HEK293 (cell line): ENCODE results near the gene PSMC5.

ENCODE experiments used
- GFI1B ChIP-seq: fragments of 450-650 bp; formaldehyde crosslinking; IDR thresholded peaks from 2 replicates; pipeline ENCODE4 v1.5.1; 2016; ENCODE audit warnings: missing biosample characterization, missing genetic modification characterization
- HOXA7 ChIP-seq: sonication (generic); formaldehyde crosslinking; IDR thresholded peaks from 2 replicates; pipeline ENCODE4 v1.8.1; 2022; ENCODE audit warnings: missing genetic modification reagents, borderline replicate concordance
- IKZF3 ChIP-seq: fragments of 450-650 bp; IDR thresholded peaks from 2 replicates; pipeline ENCODE4 v1.5.0; 2018; ENCODE audit warnings: missing biosample characterization, mild to moderate bottlenecking, missing genetic modification characterization, moderate library complexity
- INSM2 ChIP-seq: fragments of 450-650 bp; formaldehyde crosslinking; IDR thresholded peaks from 2 replicates; pipeline ENCODE4 v1.5.1; 2016; ENCODE audit warnings: missing biosample characterization, missing genetic modification characterization
- KLF7 ChIP-seq: fragments of 450-650 bp; formaldehyde crosslinking; IDR thresholded peaks from 2 replicates; pipeline ENCODE4 v1.5.1; 2016; ENCODE audit warnings: missing biosample characterization, missing genetic modification characterization, borderline replicate concordance
- PRDM10 ChIP-seq: fragments of 450-650 bp; formaldehyde crosslinking; IDR thresholded peaks from 2 replicates; pipeline ENCODE4 v1.5.1; 2016; ENCODE audit warnings: missing biosample characterization, missing genetic modification characterization
- SALL2 ChIP-seq: fragments of 450-650 bp; formaldehyde crosslinking; IDR thresholded peaks from 2 replicates; pipeline ENCODE4 v1.5.0; 2017; ENCODE audit warnings: missing biosample characterization, mild to moderate bottlenecking, missing genetic modification characterization, borderline replicate concordance
- ZBTB11 ChIP-seq: fragments of 450-650 bp; formaldehyde crosslinking; conservative IDR thresholded peaks from 2 replicates; pipeline ENCODE4 v1.5.1; 2016; ENCODE audit warnings: low read depth, missing biosample characterization, missing genetic modification characterization
- ZFP41 ChIP-seq: fragments of 450-650 bp; formaldehyde crosslinking; IDR thresholded peaks from 2 replicates; pipeline ENCODE4 v1.5.1; 2016; ENCODE audit warnings: missing biosample characterization, missing genetic modification characterization, borderline replicate concordance
- ZNF18 ChIP-seq: fragments of 450-650 bp; formaldehyde crosslinking; IDR thresholded peaks from 2 replicates; pipeline ENCODE4 v1.5.1; 2016; ENCODE audit warnings: missing biosample characterization, missing genetic modification characterization
- ZNF202 ChIP-seq: fragments of 450-650 bp; formaldehyde crosslinking; IDR thresholded peaks from 2 replicates; pipeline ENCODE4 v1.5.1; 2016; ENCODE audit warnings: missing biosample characterization, missing genetic modification characterization, borderline replicate concordance
- ZNF239 ChIP-seq: fragments of 450-650 bp; formaldehyde crosslinking; IDR thresholded peaks from 2 replicates; pipeline ENCODE4 v1.5.1; 2016; ENCODE audit warnings: missing biosample characterization, missing genetic modification characterization
- ZNF280C ChIP-seq: fragments of 450-650 bp; formaldehyde crosslinking; IDR thresholded peaks from 2 replicates; pipeline ENCODE4 v1.5.1; 2016; ENCODE audit warnings: missing biosample characterization, missing genetic modification characterization
- ZNF350 ChIP-seq: fragments of 450-650 bp; formaldehyde crosslinking; IDR thresholded peaks from 2 replicates; pipeline ENCODE4 v1.5.0; 2017; ENCODE audit warnings: missing biosample characterization, mild to moderate bottlenecking, missing genetic modification characterization
- ZNF37A ChIP-seq: fragments of 450-650 bp; IDR thresholded peaks from 2 replicates; pipeline ENCODE4 v1.5.1; 2018; ENCODE audit warnings: missing biosample characterization, missing genetic modification characterization
- ZNF48 ChIP-seq: fragments of 450-650 bp; formaldehyde crosslinking; IDR thresholded peaks from 2 replicates; pipeline ENCODE4 v1.5.1; 2016; ENCODE audit warnings: missing biosample characterization, missing genetic modification characterization
- ZNF488 ChIP-seq: fragments of 450-650 bp; formaldehyde crosslinking; IDR thresholded peaks from 2 replicates; pipeline ENCODE4 v1.5.1; 2016; ENCODE audit warnings: missing biosample characterization, missing genetic modification characterization
- ZNF514 ChIP-seq: fragments of 450-650 bp; formaldehyde crosslinking; IDR thresholded peaks from 2 replicates; pipeline ENCODE4 v1.5.1; 2016; ENCODE audit warnings: missing biosample characterization, missing genetic modification characterization
- ZNF610 ChIP-seq: fragments of 450-650 bp; formaldehyde crosslinking; IDR thresholded peaks from 2 replicates; pipeline ENCODE4 v1.5.1; 2016; ENCODE audit warnings: missing biosample characterization, missing genetic modification characterization, borderline replicate concordance
- ZNF621 ChIP-seq: fragments of 450-650 bp; formaldehyde crosslinking; IDR thresholded peaks from 2 replicates; pipeline ENCODE4 v1.5.1; 2017; ENCODE audit warnings: missing biosample characterization, missing genetic modification characterization
- ZNF623 ChIP-seq: fragments of 450-650 bp; formaldehyde crosslinking; IDR thresholded peaks from 2 replicates; pipeline ENCODE4 v1.5.1; 2016; ENCODE audit warnings: missing biosample characterization, missing genetic modification characterization
- ZNF658 ChIP-seq: fragments of 450-650 bp; formaldehyde crosslinking; IDR thresholded peaks from 2 replicates; pipeline ENCODE4; 2016; ENCODE audit warnings: missing biosample characterization, missing genetic modification characterization
- ZNF776 ChIP-seq: fragments of 450-650 bp; formaldehyde crosslinking; IDR thresholded peaks from 2 replicates; pipeline ENCODE4 v1.5.0; 2017; ENCODE audit warnings: missing biosample characterization, missing genetic modification characterization, borderline replicate concordance
- ZNF777 ChIP-seq: fragments of 450-650 bp; formaldehyde crosslinking; IDR thresholded peaks from 2 replicates; pipeline ENCODE4 v1.5.1; 2017; ENCODE audit warnings: missing biosample characterization, missing genetic modification characterization, borderline replicate concordance
- ZSCAN16 ChIP-seq: fragments of 450-650 bp; formaldehyde crosslinking; IDR thresholded peaks from 2 replicates; pipeline ENCODE4 v1.5.1; 2016; ENCODE audit warnings: missing biosample characterization, missing genetic modification characterization

Gene PSMC5

GRCh38 chr17:63842540-63843386 lies 15.5 kb downstream of the PSMC5 start, which contains the start of gene SMARCD2 (continued):
- no peak for TF ChIP-seq ZNF350 (tag by site-specific recombination)
- peak; percentile 84 for TF ChIP-seq ZNF37A (tag by site-specific recombination)
- TF ChIP-seq ZNF239 (tag by site-specific recombination): peak; percentile 49; the same call in 1 of the 2 replicates
- peak; percentile 90 for TF ChIP-seq PRDM10 (tag by site-specific recombination)
- peak; percentile 94 for TF ChIP-seq INSM2 (tag by site-specific recombination)
- no peak for TF ChIP-seq ZNF202 (tag by site-specific recombination)
- no peak for TF ChIP-seq ZNF514
- peak; percentile 90 for TF ChIP-seq ZNF610
- TF ChIP-seq ZNF776 (tag by site-specific recombination): no peak
- TF ChIP-seq SALL2 (tag by site-specific recombination): 0 out of 2 replicates have a peak, but pooled peaks have one; percentile 81
- TF ChIP-seq ZNF623 (tag by site-specific recombination): peak; percentile 52; the same call in 1 of the 2 replicates
- TF ChIP-seq GFI1B: peak; percentile 79; the same call in 1 of the 2 replicates
- peak; percentile 34; the same call in 1 of the 2 replicates for TF ChIP-seq ZNF488 (tag by site-specific recombination)
- 0 out of 2 replicates have a peak, but pooled peaks have one; percentile 77 for TF ChIP-seq ZNF658 (tag by site-specific recombination)
- no peak for TF ChIP-seq ZNF777 (tag by site-specific recombination)
- TF ChIP-seq ZNF621 (tag by site-specific recombination): no peak
- peak; percentile 97 for TF ChIP-seq ZBTB11
- TF ChIP-seq HOXA7: no peak
- no peak for TF ChIP-seq ZFP41 (tag by site-specific recombination)
- TF ChIP-seq ZNF18 (tag by site-specific recombination): no peak
- TF ChIP-seq KLF7 (tag by site-specific recombination): peak; percentile 95
- TF ChIP-seq IKZF3: peak; percentile 99
- TF ChIP-seq ZNF48: no peak
- no peak for TF ChIP-seq ZNF280C
- TF ChIP-seq ZSCAN16 (tag by site-specific recombination): no peak
